Measurements from ENCODE around the gene KDM2B.

Gene KDM2B

GRCh38 chr12:121580959-121581685, at the start of gene KDM2B:
Gene KDM2B, minus strand, starts transcription at chr12:121581023. Its CDS starts 112 bp downstream, at chr12:121580911.
- TF ChIP-seq POLR2A (IDR thresholded peaks at IDR 0.05; ENCODE audit: low read length) (peak; percentile 23), GATA1 (IDR thresholded peaks at IDR 0.05; ENCODE audit: low read depth, low read length) (no peak)
- DNase-seq: peak; percentile 73 to 80

GRCh38 chr12:121628536-121628935, 47.7 kb upstream of the KDM2B start:
- no peak for DNase-seq
- TF ChIP-seq GATA1 (IDR thresholded peaks at IDR 0.05; ENCODE audit: low read depth, low read length): no peak
- no peak for TF ChIP-seq POLR2A (IDR thresholded peaks at IDR 0.05; ENCODE audit: low read length)

GRCh38 chr12:121628037-121628436, 47.2 kb upstream of the KDM2B start:
- no peak for TF ChIP-seq POLR2A (IDR thresholded peaks at IDR 0.05; ENCODE audit: low read length)
- no peak for TF ChIP-seq GATA1 (IDR thresholded peaks at IDR 0.05; ENCODE audit: low read depth, low read length)
- DNase-seq: peak; percentile 44 to 47

GRCh38 chr12:121626853-121627640, 46.2 kb upstream of the KDM2B start:
- DNase-seq: peak; percentile 73 to 77
- TF ChIP-seq GATA1 (IDR thresholded peaks at IDR 0.05; ENCODE audit: low read depth, low read length) (no peak), POLR2A (IDR thresholded peaks at IDR 0.05; ENCODE audit: low read length) (peak; percentile 53)

- peak; percentile 96 to 98 for DNase-seq
- TF ChIP-seq GATA1 (IDR thresholded peaks at IDR 0.05; ENCODE audit: low read depth, low read length) (no peak), POLR2A (IDR thresholded peaks at IDR 0.05; ENCODE audit: low read length) (peak; percentile 76)
Measured at GRCh38 chr12:121626087-121626852, 45.4 kb upstream of the KDM2B start, which contains the start of gene ORAI1. Gene ORAI1, plus strand, starts transcription at chr12:121626530.

- no peak for TF ChIP-seq POLR2A (IDR thresholded peaks at IDR 0.05; ENCODE audit: low read length)
- TF ChIP-seq GATA1 (IDR thresholded peaks at IDR 0.05; ENCODE audit: low read depth, low read length): no peak
- no peak for DNase-seq
Measured at GRCh38 chr12:121620333-121620891, 39.6 kb upstream of the KDM2B start.

- no peak for TF ChIP-seq GATA1 (IDR thresholded peaks at IDR 0.05; ENCODE audit: low read depth, low read length)
- TF ChIP-seq POLR2A (IDR thresholded peaks at IDR 0.05; ENCODE audit: low read length): no peak
- DNase-seq: no peak
Measured at GRCh38 chr12:121618659-121619233, 37.9 kb upstream of the KDM2B start.

GRCh38 chr12:121614872-121615467, 34.1 kb upstream of the KDM2B start:
- DNase-seq: no peak
- no peak for TF ChIP-seq POLR2A (IDR thresholded peaks at IDR 0.05; ENCODE audit: low read length)
- TF ChIP-seq GATA1 (IDR thresholded peaks at IDR 0.05; ENCODE audit: low read depth, low read length): no peak

- DNase-seq: no peak
- no peak for TF ChIP-seq POLR2A (IDR thresholded peaks at IDR 0.05; ENCODE audit: low read length)
- TF ChIP-seq GATA1 (IDR thresholded peaks at IDR 0.05; ENCODE audit: low read depth, low read length): no peak
Measured at GRCh38 chr12:121613462-121613861, 32.6 kb upstream of the KDM2B start.

GRCh38 chr12:121611306-121611705, 30.5 kb upstream of the KDM2B start:
- peak; percentile 9 to 13 for DNase-seq
- TF ChIP-seq POLR2A (IDR thresholded peaks at IDR 0.05; ENCODE audit: low read length) (no peak), GATA1 (IDR thresholded peaks at IDR 0.05; ENCODE audit: low read depth, low read length) (no peak)

GRCh38 chr12:121610239-121611149, 29.7 kb upstream of the KDM2B start:
- no peak for DNase-seq
- TF ChIP-seq GATA1 (IDR thresholded peaks at IDR 0.05; ENCODE audit: low read depth, low read length) (no peak), POLR2A (IDR thresholded peaks at IDR 0.05; ENCODE audit: low read length) (no peak)

GRCh38 chr12:121608301-121608700, 27.5 kb upstream of the KDM2B start:
- TF ChIP-seq GATA1 (IDR thresholded peaks at IDR 0.05; ENCODE audit: low read depth, low read length) (no peak), POLR2A (IDR thresholded peaks at IDR 0.05; ENCODE audit: low read length) (no peak)
- DNase-seq: no peak
